HEK293 (cell line): Measurements from ENCODE around the gene TMEM151A.

ENCODE experiments used
- CTCF ChIP-seq: fragments of 450-650 bp; formaldehyde crosslinking; IDR thresholded peaks from 2 replicates; pipeline ENCODE4 v1.5.1; 2016; ENCODE audit warnings: missing biosample characterization, missing genetic modification characterization
- KLF16 ChIP-seq: fragments of 450-650 bp; formaldehyde crosslinking; IDR thresholded peaks from 2 replicates; pipeline ENCODE4 v1.5.1; 2017; ENCODE audit warnings: missing biosample characterization, missing genetic modification characterization
- PBX3 ChIP-seq: sonication (generic); formaldehyde crosslinking; IDR thresholded peaks from 2 replicates; pipeline ENCODE4 v1.8.1; 2022; ENCODE audit warnings: mild to moderate bottlenecking, moderate library complexity, missing genetic modification reagents
- YY1 ChIP-seq: fragments of 450-650 bp; formaldehyde crosslinking; IDR thresholded peaks from 2 replicates; pipeline ENCODE4 v1.5.1; 2018; ENCODE audit warnings: missing biosample characterization, missing genetic modification characterization
- ZNF10 ChIP-seq: fragments of 450-650 bp; formaldehyde crosslinking; IDR thresholded peaks from 2 replicates; pipeline ENCODE4 v1.5.1; 2017; ENCODE audit warnings: missing biosample characterization, missing genetic modification characterization
- ZNF239 ChIP-seq: fragments of 450-650 bp; formaldehyde crosslinking; IDR thresholded peaks from 2 replicates; pipeline ENCODE4 v1.5.1; 2016; ENCODE audit warnings: missing biosample characterization, missing genetic modification characterization
- ZNF747 ChIP-seq: fragments of 450-650 bp; formaldehyde crosslinking; IDR thresholded peaks from 2 replicates; pipeline ENCODE4 v1.5.1; 2016; ENCODE audit warnings: missing biosample characterization, missing genetic modification characterization
- TF ChIP-seq, protein P1 (sequence below): fragments of 450-650 bp; formaldehyde crosslinking; optimal IDR thresholded peaks from 2 replicates; pipeline ENCODE3; 2016; ENCODE audit warnings: missing biosample characterization, mild to moderate bottlenecking, missing genetic modification characterization

GRCh38 chr11:66344550-66345315, 53.0 kb downstream of the TMEM151A start, which contains the start of gene BRMS1:
- TF ChIP-seq YY1 (tag by site-specific recombination) = peak; percentile 58; the same call in 1 of the 2 replicates
- TF ChIP-seq, protein P1, sequence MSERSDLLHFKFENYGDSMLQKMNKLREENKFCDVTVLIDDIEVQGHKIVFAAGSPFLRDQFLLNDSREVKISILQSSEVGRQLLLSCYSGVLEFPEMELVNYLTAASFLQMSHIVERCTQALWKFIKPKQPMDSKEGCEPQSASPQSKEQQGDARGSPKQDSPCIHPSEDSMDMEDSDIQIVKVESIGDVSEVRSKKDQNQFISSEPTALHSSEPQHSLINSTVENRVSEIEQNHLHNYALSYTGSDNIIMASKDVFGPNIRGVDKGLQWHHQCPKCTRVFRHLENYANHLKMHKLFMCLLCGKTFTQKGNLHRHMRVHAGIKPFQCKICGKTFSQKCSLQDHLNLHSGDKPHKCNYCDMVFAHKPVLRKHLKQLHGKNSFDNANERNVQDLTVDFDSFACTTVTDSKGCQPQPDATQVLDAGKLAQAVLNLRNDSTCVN (tag by site-specific recombination) = peak; percentile 57
- TF ChIP-seq ZNF10 (tag by site-specific recombination) = no peak
- TF ChIP-seq CTCF = 0 out of 2 replicates have a peak, but pooled peaks have one; percentile 25
- TF ChIP-seq ZNF239 (tag by site-specific recombination) = no peak
- no peak for TF ChIP-seq KLF16 (tag by site-specific recombination)
- TF ChIP-seq PBX3 = 0 out of 2 replicates have a peak, but pooled peaks have one; percentile 35
- no peak for TF ChIP-seq ZNF747 (tag by site-specific recombination)
